COLO668 (cell line): ENCODE measurements around the gene TRIM49C.
"Not testable (repeated sequence)": the region's sequence is repeated elsewhere in the genome, so short reads cannot be mapped to it uniquely, and the experiment has no call there.

Source experiments
- DNase-seq: peaks from one replicate; lab custom pipeline; 2025; ENCODE audit not compliant: unreplicated experiment; lab: John Stamatoyannopoulos, UW

The TRIM49C gene, protein sequence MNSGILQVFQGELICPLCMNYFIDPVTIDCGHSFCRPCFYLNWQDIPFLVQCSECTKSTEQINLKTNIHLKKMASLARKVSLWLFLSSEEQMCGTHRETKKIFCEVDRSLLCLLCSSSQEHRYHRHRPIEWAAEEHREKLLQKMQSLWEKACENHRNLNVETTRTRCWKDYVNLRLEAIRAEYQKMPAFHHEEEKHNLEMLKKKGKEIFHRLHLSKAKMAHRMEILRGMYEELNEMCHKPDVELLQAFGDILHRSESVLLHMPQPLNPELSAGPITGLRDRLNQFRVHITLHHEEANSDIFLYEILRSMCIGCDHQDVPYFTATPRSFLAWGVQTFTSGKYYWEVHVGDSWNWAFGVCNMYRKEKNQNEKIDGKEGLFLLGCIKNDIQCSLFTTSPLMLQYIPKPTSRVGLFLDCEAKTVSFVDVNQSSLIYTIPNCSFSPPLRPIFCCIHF

DNA sequence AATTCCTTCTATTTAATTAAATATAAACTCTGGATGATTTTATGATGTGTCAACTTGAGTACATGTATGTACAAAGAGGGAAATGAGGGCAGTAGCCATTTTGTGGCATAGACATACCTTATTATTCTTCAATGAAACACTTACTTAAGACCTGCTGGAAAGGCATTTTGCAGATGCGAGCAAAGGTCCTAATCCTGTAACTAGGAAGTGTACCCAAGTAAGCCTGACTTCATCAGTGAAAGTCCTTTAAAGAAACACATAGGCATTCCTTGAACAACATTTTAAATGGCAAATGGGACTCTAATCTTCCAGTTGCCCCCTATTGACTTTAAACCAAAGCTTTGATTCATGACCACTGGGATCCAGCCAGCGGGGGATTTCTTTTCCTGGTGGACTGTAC, at the start of gene TRIM49C:
Gene TRIM49C, plus strand, starts transcription at position 301 of the 400 bp plus-strand sequence. CDS start 4,106 bp downstream, outside the sequence.
- DNase-seq: not testable (repeated sequence)

DNA sequence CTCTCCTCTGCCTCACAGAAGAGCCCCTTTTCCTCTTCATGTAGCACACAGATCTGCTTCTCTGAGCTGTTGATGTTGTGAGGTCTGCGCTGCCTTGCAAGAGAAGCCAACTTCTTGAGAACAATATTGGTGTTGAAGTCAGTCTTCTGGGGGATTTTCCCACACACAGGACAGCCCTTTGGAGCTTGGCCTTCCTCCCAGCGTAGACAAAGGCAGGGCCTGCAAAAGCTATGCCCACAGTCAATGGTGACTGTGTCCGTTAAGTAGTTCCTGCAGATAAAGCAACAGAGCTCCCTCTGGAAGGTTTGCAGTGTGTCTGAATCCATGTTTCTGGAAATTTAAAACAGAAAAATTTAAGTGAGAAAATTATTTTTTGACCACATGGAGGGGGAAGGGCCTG, 6.7 kb upstream of the TRIM49C start:
- DNase-seq: not testable (repeated sequence)

DNA sequence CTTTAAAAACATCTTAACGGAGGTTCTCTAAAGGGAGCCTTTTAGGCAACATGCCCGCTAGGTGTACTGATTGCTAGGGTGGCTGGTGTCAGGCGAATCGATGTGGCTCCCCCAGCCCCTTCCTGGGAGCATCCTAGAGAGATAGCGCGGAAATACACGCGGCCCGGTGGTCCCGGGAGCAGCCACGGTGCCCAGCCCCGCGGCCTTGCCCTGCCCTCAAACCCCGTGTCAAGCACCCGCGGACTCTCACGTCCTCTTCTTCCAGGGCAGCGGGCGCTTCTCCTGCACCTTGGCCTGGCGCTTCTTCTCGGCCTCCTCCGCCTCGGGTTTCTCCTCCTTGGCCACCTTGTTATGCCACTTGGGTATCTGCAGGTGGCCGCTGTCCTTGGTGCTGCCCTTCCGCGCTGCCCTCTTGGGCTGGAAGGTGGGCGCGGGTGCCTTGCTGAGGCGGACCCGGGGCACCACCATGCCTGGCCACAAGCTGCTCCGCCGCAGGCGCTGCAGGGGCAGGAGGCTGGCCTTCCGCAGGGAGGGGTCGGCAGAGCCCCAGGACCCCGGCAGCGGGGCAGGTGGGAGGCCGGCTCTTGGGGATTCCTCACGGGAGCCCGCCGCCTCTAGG, 20.8 kb downstream of the TRIM49C start:
- DNase-seq: not testable (repeated sequence)

DNA sequence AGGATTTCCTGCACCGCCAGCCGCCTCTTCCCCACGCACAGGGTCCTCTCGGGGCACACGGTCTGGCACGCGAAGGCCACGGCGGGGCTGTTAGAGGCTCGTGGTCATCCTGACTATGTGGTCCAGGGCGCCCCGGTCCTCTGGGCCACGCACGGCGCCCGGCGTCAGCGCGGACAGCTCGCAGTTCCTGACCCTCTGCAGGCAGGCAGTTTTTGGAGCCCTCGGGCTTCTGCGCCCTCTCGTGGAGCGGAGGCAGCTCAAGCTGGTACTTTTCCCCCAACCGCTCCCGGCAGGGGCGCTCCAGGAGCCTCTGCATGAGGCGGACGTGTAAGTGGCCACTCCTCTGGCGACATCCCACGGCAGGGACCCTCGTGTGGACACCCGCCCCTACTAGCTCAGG, 21.4 kb downstream of the TRIM49C start:
- DNase-seq: not testable (repeated sequence)

DNA sequence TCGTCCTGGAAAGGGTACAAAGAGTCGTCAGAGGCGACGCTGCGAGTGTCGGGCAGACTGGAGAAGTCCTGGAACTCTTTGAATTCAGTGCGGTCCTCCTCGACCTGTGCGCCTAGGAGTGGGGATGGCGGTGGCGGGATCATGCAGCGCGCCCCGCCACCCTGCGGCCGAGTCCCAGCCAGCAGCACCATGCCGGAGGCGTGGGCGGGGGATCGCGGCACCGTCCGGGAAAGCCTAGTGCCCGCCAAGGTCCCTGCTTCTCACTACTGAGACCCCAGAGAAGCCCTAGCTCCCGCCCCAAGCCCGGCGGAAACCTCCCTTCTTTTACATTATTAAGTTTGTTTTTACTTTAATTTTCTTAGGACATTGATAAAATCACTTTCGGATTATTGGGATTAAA, 22.6 kb downstream of the TRIM49C start:
- not testable (repeated sequence) for DNase-seq

DNA sequence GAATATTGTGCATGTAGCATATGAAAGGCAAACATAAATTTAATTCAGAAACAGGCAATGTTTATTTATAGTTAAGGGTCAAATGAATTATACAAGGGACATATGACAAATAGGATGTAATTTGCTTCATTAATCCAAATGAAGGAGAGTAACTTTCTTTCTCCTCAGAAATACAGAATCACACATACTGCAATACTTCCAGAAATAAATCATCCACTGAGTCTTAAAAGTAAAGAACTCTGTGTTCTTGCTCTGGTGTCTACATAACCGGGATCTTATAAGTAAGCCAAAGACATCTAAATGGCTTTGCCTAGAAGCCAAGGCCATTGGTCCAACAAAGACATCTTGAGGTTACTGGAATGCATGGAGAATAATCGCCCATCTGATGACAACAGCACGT, 54.7 kb downstream of the TRIM49C start, which contains the start of gene UBTFL1:
Gene UBTFL1, plus strand, starts transcription at position 301 of the 400 bp plus-strand sequence. Its CDS starts 0 bp downstream, at position 301.
- DNase-seq: not testable (repeated sequence)

DNA sequence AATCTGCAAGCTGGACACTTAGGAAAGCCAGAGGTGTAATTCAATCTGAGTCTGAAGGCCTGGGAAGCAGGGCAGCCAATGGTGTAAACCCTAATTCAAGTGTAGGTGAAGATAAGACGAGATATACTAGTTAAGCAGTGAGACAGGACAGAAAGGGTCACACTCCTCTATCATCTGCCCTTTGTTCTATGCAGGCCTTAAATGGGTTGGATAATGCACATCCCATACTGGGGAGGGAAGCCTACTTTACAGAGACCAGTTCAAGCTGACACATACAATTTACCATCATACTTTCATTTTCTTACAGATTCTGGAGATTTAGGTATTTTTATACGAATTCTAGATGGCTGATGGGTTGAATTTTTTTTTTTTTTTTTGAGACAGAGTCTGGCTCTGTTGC, 57.8 kb downstream of the TRIM49C start:
- not testable (repeated sequence) for DNase-seq
